PC-3 (cell line): Measurements from ENCODE around the gene AIG1.

Experiments used
- CTCF ChIP-seq: fragments of 300-600 bp; sonication (generic); conservative IDR thresholded peaks from 2 replicates; pipeline ENCODE4 v1.5.1; 2017; ENCODE audit warnings: antibody characterized with exemption, low read depth, mild to moderate bottlenecking, low read length
- EZH2 ChIP-seq: fragments of 300-600 bp; sonication (generic); IDR thresholded peaks from one replicate; pipeline ENCODE4 v1.6.1; 2017; ENCODE audit warnings: antibody characterized with exemption, mild to moderate bottlenecking, low read length; ENCODE audit not compliant: unreplicated experiment
- EZH2phosphoT487 ChIP-seq: fragments of 300-600 bp; sonication (generic); IDR thresholded peaks from 2 replicates; pipeline ENCODE4 v1.6.1; 2018; ENCODE audit warnings: mild to moderate bottlenecking, antibody characterized with exemption, low read length, borderline replicate concordance

- no peak for TF ChIP-seq EZH2phosphoT487
- no peak for TF ChIP-seq CTCF
- no peak for TF ChIP-seq EZH2
Observed at GRCh38 chr6:143322386-143322785, 261.7 kb downstream of the AIG1 start.
